ENCODE results near the gene CALN1.

CALN1 gene

DNA sequence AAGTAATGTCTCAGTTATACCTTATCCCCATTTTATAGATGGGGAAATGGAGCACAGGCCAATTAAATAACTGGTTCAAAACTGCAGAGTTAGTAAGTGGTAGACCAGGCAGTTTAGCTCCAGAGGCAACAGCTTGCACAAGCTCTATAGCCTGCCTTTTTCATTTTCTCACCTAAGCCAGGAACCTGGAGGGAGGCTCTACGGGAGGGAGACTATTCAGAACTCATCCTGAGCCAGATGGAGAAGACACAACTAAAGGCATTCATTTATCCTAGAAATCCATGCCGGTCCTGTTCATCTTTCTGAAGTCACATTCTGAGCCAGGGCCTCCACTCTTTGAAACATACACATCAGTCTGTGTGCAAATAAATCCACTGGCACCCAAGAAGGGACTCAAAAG lies 103.2 kb downstream of the CALN1 start:
- Histone ChIP-seq H3K4me1 (ENCODE audit: insufficient read depth, low read length, severe bottlenecking) (no peaks in the 10 kb centered on the region), H3K9ac (ENCODE audit: low read length) (no peak overlapping the region), H3K27me3 (ENCODE audit: insufficient read depth, low read length) (no peaks in the 10 kb centered on the region; the same call in 1 of the 2 replicates), H3K4me2 (ENCODE audit: low read length) (no peak overlapping the region), H3K4me3 (ENCODE audit: low read depth, low read length, poor library complexity, severe bottlenecking) (no peak overlapping the region), H3K27ac (ENCODE audit: low read depth, low read length, poor library complexity, severe bottlenecking) (no peak overlapping the region), H4K20me1 (ENCODE audit: insufficient read depth, low read length) (no peaks in the 10 kb centered on the region), H2AFZ (ENCODE audit: low read length) (no peak overlapping the region), H3K36me3 (ENCODE audit: insufficient read depth, low read length) (no peaks in the 10 kb centered on the region), H3K9me2 (ENCODE audit: low read depth, low read length) (no peaks in the 10 kb centered on the region), H3K9me3 (ENCODE audit: low read length) (no peaks in the 10 kb centered on the region), H3F3A (ENCODE audit: insufficient read depth, low read length) (no peaks in the 10 kb centered on the region), H3K79me2 (ENCODE audit: insufficient read depth, low read length) (no peaks in the 10 kb centered on the region)
- TF ChIP-seq, protein P1, sequence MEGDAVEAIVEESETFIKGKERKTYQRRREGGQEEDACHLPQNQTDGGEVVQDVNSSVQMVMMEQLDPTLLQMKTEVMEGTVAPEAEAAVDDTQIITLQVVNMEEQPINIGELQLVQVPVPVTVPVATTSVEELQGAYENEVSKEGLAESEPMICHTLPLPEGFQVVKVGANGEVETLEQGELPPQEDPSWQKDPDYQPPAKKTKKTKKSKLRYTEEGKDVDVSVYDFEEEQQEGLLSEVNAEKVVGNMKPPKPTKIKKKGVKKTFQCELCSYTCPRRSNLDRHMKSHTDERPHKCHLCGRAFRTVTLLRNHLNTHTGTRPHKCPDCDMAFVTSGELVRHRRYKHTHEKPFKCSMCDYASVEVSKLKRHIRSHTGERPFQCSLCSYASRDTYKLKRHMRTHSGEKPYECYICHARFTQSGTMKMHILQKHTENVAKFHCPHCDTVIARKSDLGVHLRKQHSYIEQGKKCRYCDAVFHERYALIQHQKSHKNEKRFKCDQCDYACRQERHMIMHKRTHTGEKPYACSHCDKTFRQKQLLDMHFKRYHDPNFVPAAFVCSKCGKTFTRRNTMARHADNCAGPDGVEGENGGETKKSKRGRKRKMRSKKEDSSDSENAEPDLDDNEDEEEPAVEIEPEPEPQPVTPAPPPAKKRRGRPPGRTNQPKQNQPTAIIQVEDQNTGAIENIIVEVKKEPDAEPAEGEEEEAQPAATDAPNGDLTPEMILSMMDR (IDR thresholded peaks at IDR 0.05; ENCODE audit: low read length): no peak
- no peak for TF ChIP-seq EZH2 (IDR thresholded peaks at IDR 0.05; ENCODE audit: borderline replicate concordance, low read length)

- Histone ChIP-seq H4K20me1 (ENCODE audit: insufficient read depth, low read length) (no peaks in the 10 kb centered on the region), H3F3A (ENCODE audit: insufficient read depth, low read length) (no peaks in the 10 kb centered on the region), H3K79me2 (ENCODE audit: insufficient read depth, low read length) (no peaks in the 10 kb centered on the region), H3K4me1 (ENCODE audit: insufficient read depth, low read length, severe bottlenecking) (no peaks in the 10 kb centered on the region), H3K27me3 (ENCODE audit: insufficient read depth, low read length) (no peaks in the 10 kb centered on the region; the same call in 1 of the 2 replicates), H3K4me2 (ENCODE audit: low read length) (no peak overlapping the region), H3K36me3 (ENCODE audit: insufficient read depth, low read length) (no peaks in the 10 kb centered on the region), H2AFZ (ENCODE audit: low read length) (no peak overlapping the region), H3K27ac (ENCODE audit: low read depth, low read length, poor library complexity, severe bottlenecking) (no peak overlapping the region), H3K9me3 (ENCODE audit: low read length) (no peaks in the 10 kb centered on the region), H3K9me2 (ENCODE audit: low read depth, low read length) (no peaks in the 10 kb centered on the region), H3K4me3 (ENCODE audit: low read depth, low read length, poor library complexity, severe bottlenecking) (no peak overlapping the region), H3K9ac (ENCODE audit: low read length) (no peak overlapping the region)
- TF ChIP-seq, protein P1 (IDR thresholded peaks at IDR 0.05; ENCODE audit: low read length): no peak
- no peak for TF ChIP-seq EZH2 (IDR thresholded peaks at IDR 0.05; ENCODE audit: borderline replicate concordance, low read length)
These were observed 104.6 kb downstream of the CALN1 start for GRCh38 chr7:72307566-72307965.

GRCh38 chr7:72298912-72299311 lies 113.2 kb downstream of the CALN1 start:
- Histone ChIP-seq H3K9me2 (ENCODE audit: low read depth, low read length) (no peaks in the 10 kb centered on the region), H3K27me3 (ENCODE audit: insufficient read depth, low read length) (no peaks in the 10 kb centered on the region), H3K9me3 (ENCODE audit: low read length) (no peaks in the 10 kb centered on the region), H3F3A (ENCODE audit: insufficient read depth, low read length) (no peaks in the 10 kb centered on the region), H3K9ac (ENCODE audit: low read length) (no peak overlapping the region), H3K36me3 (ENCODE audit: insufficient read depth, low read length) (no peaks in the 10 kb centered on the region), H3K4me1 (ENCODE audit: insufficient read depth, low read length, severe bottlenecking) (no peaks in the 10 kb centered on the region), H3K79me2 (ENCODE audit: insufficient read depth, low read length) (no peaks in the 10 kb centered on the region), H3K4me2 (ENCODE audit: low read length) (no peak overlapping the region), H4K20me1 (ENCODE audit: insufficient read depth, low read length) (no peaks in the 10 kb centered on the region), H3K4me3 (ENCODE audit: low read depth, low read length, poor library complexity, severe bottlenecking) (no peak overlapping the region), H3K27ac (ENCODE audit: low read depth, low read length, poor library complexity, severe bottlenecking) (no peak overlapping the region), H2AFZ (ENCODE audit: low read length) (no peak overlapping the region)
- TF ChIP-seq, protein P1 (IDR thresholded peaks at IDR 0.05; ENCODE audit: low read length): no peak
- TF ChIP-seq EZH2 (IDR thresholded peaks at IDR 0.05; ENCODE audit: borderline replicate concordance, low read length): no peak
